Muscle layer of colon (tissue), 2 donors: ENCODE results near the gene RBP3.

Experiments
- H3K27ac ChIP-seq: one replicate; pipeline ENCODE4 v1.7.0; 2013; ENCODE audit warnings: low read depth, mild to moderate bottlenecking, low read length, moderate library complexity
- H3K27me3 ChIP-seq, 2 donors: one replicate each; pipeline ENCODE4 v1.7.0; 2013; ENCODE audit warnings: low read length in 2 of 2, mild to moderate bottlenecking in 2 of 2; ENCODE audit not compliant: insufficient read depth in 2 of 2, control insufficient read depth in 1 of 2
- H3K36me3 ChIP-seq: one replicate; pipeline ENCODE4 v1.7.0; 2013; ENCODE audit warnings: mild to moderate bottlenecking, low read length; ENCODE audit not compliant: insufficient read depth
- H3K4me1 ChIP-seq: one replicate; pipeline ENCODE4 v1.7.0; 2013; ENCODE audit warnings: mild to moderate bottlenecking, low read length; ENCODE audit not compliant: insufficient read depth
- H3K4me3 ChIP-seq, 2 donors: one replicate each; pipeline ENCODE4 v1.7.0; 2013; ENCODE audit warnings: low read length in 2 of 2, low read depth in 1 of 2, mild to moderate bottlenecking in 1 of 2, moderate library complexity in 1 of 2
- H3K9ac ChIP-seq: one replicate; pipeline ENCODE4 v1.7.0; 2013; ENCODE audit warnings: low read length
- H3K9me3 ChIP-seq: one replicate; pipeline ENCODE4 v1.7.0; 2013; ENCODE audit warnings: mild to moderate bottlenecking, low read length
- donor health status: abdominal sarcoma.
- donor health status: Adenocarcinoma of cecum.

The RBP3 gene

DNA sequence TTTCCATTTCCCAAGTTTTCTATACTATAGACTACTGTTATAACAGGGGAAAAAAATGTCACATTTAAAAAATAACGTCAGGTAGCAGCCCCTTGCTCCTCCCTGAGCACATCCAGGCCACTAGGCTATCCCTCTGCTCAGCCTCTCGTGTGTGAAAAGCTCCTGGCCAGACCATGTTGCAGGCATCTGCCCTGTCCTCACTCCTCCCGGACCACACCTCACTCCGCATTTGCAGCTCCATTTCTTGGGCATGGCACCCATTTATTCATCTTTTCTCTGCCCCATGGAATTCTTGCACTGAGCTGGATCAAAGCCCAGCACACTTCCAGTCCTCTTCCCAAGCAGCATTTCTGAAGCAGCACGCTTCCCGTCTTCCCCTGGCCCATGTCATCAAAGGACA lies 27.4 kb upstream of the RBP3 start:
- Histone ChIP-seq H3K27me3 (no peaks in the 10 kb centered on the region), H3K4me3 (no peak overlapping the region), H3K27ac (no peak overlapping the region), H3K9me3 (no peaks in the 10 kb centered on the region), H3K36me3 (no peaks in the 10 kb centered on the region), H3K4me1 (no peaks in the 10 kb centered on the region), H3K9ac (no peak overlapping the region)

- Histone ChIP-seq H3K36me3 (no peaks in the 10 kb centered on the region), H3K27me3 (no peaks in the 10 kb centered on the region), H3K9me3 (no peaks in the 10 kb centered on the region), H3K27ac (no peak overlapping the region), H3K9ac (no peak overlapping the region), H3K4me3 (no peak overlapping the region), H3K4me1 (no peaks in the 10 kb centered on the region)
Measured at GRCh38 chr10:47321521-47322195, 26.5 kb upstream of the RBP3 start.

DNA sequence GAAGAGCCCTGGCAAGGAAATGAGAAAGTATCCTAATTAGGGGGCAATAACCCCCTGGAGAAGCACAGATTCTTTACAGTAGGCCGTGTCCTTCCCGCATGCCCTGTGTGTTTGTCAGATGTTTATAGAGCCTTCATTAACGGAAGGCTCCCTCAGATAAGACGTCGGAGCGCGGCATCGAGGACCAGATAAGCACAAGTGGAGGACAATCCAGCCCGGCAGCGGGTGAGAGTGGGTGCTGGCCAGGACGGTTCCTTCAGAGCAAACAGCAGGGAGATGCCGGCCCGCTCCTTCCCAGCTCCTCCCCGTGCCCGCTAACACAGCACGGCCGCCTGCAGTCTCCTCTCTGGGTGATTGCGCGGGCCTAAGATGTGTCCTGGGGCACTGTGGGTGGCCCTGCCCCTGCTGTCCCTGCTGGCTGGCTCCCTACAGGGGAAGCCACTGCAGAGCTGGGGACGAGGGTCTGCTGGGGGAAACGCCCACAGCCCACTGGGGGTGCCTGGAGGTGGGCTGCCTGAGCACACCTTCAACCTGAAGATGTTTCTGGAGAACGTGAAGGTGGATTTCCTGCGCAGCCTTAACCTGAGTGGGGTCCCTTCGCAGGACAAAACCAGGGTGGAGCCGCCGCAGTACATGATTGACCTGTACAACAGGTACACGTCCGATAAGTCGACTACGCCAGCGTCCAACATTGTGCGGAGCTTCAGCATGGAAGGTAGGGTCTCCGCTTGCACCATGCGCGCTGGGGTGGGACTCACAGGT lies 25.7 kb upstream of the RBP3 start, which contains the start of gene GDF2:
Gene GDF2 (plus strand): TSS at position 155 of the 762 bp plus-strand sequence. CDS start 215 bp downstream, at position 370.
- Histone ChIP-seq H3K9me3 (no peaks in the 10 kb centered on the region), H3K27me3 (no peaks in the 10 kb centered on the region), H3K36me3 (no peaks in the 10 kb centered on the region), H3K4me3 (no peak within 1 kb of the TSS), H3K9ac (no peak within 1 kb of the TSS), H3K4me1 (no peaks in the 10 kb centered on the region), H3K27ac (no peak within 1 kb of the TSS)

- H3K4me3 ChIP-seq: no peak overlapping the region
- H3K9me3 ChIP-seq: no peaks in the 10 kb centered on the region
- H3K27ac ChIP-seq: no peak overlapping the region
- no peaks in the 10 kb centered on the region for H3K27me3 ChIP-seq
- no peak overlapping the region for H3K9ac ChIP-seq
- H3K36me3 ChIP-seq: no peaks in the 10 kb centered on the region
- no peaks in the 10 kb centered on the region for H3K4me1 ChIP-seq
Measured at GRCh38 chr10:47323087-47323486, 25.1 kb upstream of the RBP3 start.

DNA sequence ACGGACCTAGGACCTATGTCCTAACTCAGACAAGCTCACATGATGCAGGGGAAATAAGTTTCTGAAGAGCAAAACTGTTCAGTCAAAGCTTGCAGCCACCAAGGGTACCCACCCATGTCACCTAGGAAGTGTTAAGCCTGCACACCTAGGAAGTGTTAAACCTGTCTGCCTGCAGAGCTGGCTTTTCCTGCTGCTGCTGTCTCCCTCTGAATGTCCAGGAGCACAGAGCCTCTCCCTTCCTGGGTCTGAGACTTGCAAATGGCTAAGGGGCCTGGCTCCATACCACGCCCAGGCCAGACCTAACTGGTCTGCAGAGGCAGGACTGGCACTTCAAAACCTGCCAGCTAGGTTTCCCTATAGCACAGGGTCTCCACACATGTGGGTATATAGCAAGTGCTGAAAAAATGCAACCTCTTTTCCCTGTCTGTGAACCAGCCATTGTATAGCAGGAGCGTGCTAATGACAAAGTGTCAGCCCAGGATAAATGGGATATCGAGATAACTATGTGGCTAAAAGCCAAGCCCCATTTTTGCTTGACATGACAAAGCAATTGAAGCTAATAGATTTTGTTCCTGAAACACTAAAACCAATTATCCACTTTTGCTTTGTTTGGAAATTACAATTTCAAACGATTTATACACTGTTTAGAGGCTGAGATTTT lies 24.4 kb upstream of the RBP3 start:
- Histone ChIP-seq H3K9ac (no peak overlapping the region), H3K4me3 (no peak overlapping the region), H3K27ac (no peak overlapping the region)

GRCh38 chr10:47325303-47326291 lies 22.6 kb upstream of the RBP3 start:
- H3K9me3 ChIP-seq: no peaks in the 10 kb centered on the region

More for the DNA sequence above, 24.4 kb upstream of the RBP3 start:
- Histone ChIP-seq H3K9me3 (no peaks in the 10 kb centered on the region), H3K27me3 (no peaks in the 10 kb centered on the region), H3K36me3 (no peaks in the 10 kb centered on the region), H3K4me1 (no peaks in the 10 kb centered on the region)

DNA sequence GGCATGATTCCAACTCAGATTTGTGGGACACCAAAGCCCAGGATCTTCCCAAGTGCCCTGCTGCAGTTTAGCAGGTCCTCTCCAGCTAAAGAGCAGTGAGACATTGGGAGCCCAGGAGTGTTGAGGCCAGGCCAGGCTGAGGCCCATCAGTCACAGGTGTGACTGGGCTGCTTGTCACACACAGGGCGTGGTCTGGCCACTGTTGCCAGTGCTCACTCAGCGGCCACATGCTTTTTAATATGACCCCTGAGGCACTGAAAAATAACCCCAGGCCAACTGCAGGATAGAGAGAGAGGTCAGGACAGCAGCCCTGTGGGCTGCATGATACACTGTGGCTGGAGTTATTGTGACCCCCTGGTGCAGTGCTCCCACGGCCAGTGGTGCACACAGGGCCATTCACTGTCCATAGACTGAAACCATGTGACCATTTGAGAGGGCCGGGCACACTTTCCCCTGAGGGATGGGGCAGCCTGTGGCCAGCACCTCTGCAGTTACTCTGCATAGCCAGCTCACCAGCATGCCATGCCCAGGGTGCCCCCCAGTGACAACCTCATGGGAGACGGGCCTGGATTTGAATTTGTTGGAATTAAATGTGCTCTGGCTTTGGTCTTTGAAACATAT lies 21.7 kb upstream of the RBP3 start:
- Histone ChIP-seq H3K27me3 (no peaks in the 10 kb centered on the region), H3K4me1 (no peaks in the 10 kb centered on the region), H3K9ac (no peak overlapping the region), H3K27ac (no peak overlapping the region), H3K4me3 (no peak overlapping the region), H3K9me3 (no peaks in the 10 kb centered on the region), H3K36me3 (no peaks in the 10 kb centered on the region)

More at GRCh38 chr10:47325303-47326291, 22.6 kb upstream of the RBP3 start:
- Histone ChIP-seq H3K36me3 (no peaks in the 10 kb centered on the region), H3K4me1 (no peaks in the 10 kb centered on the region), H3K9ac (no peak overlapping the region), H3K27ac (no peak overlapping the region), H3K4me3 (no peak overlapping the region), H3K27me3 (no peaks in the 10 kb centered on the region)

DNA sequence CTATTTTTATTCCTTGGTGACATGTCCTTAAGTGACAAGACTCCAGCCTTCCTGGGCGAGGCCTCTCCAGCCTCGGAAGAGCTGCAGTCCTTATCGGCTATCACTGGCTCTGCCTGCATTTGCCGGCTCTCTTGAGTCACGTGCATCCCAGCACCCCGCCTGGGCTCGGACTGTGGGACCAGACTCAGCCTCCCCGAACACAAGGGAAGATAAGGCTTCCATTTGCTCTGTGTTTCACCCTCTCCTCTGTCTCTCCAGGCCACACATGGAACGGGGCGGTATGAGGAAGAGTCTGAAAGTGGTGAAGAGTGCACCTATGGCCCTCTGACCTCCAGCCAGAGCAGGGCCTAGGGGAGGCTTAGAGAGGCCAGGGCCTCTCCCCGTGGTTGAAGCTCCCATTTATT lies 21.2 kb upstream of the RBP3 start:
- Histone ChIP-seq H3K9me3 (no peaks in the 10 kb centered on the region), H3K4me3 (no peak overlapping the region), H3K9ac (no peak overlapping the region), H3K27me3 (no peaks in the 10 kb centered on the region), H3K27ac (no peak overlapping the region), H3K4me1 (no peaks in the 10 kb centered on the region), H3K36me3 (no peaks in the 10 kb centered on the region)

DNA sequence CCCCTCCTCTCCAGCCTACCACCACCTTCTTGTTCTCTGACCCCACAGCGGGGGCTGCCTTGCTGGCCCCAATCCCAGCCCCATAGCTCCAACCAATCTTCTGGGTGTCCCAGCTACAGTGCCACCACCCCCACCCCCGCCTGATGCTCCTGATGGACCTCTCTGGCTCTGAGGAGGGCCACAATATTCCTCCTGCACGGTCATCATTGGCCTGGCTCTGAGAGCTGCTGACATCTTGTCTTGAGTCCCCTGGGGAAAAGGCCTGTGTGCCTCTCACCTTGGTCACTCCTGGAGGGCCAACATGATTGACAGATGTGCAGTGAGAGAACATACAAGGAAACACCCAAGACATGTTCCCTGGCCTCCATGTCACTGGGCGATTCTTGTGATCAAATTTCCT lies 18.3 kb upstream of the RBP3 start:
- Histone ChIP-seq H3K9ac (no peak overlapping the region), H3K4me1 (no peaks in the 10 kb centered on the region), H3K9me3 (no peaks in the 10 kb centered on the region), H3K27me3 (no peaks in the 10 kb centered on the region), H3K36me3 (no peaks in the 10 kb centered on the region), H3K27ac (no peak overlapping the region), H3K4me3 (no peak overlapping the region)

- no peaks in the 10 kb centered on the region for H3K27me3 ChIP-seq
- no peak overlapping the region for H3K9ac ChIP-seq
- H3K9me3 ChIP-seq: no peaks in the 10 kb centered on the region
- no peaks in the 10 kb centered on the region for H3K36me3 ChIP-seq
- no peak overlapping the region for H3K27ac ChIP-seq
- no peak overlapping the region for H3K4me3 ChIP-seq
- no peaks in the 10 kb centered on the region for H3K4me1 ChIP-seq
Measured at GRCh38 chr10:47330366-47330765, 17.8 kb upstream of the RBP3 start.
